DND-41 (cell line): Measurements from ENCODE around the gene TREX2.

Experiments used
- CTCF ChIP-seq: IDR thresholded peaks from 2 replicates; pipeline ENCODE4 v1.5.1; 2012; ENCODE audit warnings: borderline replicate concordance, low read length, moderate library complexity, mild to moderate bottlenecking; ENCODE audit not compliant: poor library complexity, severe bottlenecking; ENCODE audit errors: extremely low read depth
- EZH2 ChIP-seq: IDR thresholded peaks from 3 replicates; pipeline ENCODE4 v1.6.1; 2012; ENCODE audit warnings: borderline replicate concordance, low read depth, mild to moderate bottlenecking, moderate library complexity, low read length, inconsistent platforms; ENCODE audit not compliant: severe bottlenecking

- TF ChIP-seq EZH2 (no peak), CTCF (no peak)
Measured at GRCh38 chrX:153485396-153486080, 39.7 kb upstream of the TREX2 start.
